Kidney glomerular epithelial cell (primary cell): ENCODE data around the gene SLC7A4.
"Not testable (repeated sequence)": the region's sequence is repeated elsewhere in the genome, so short reads cannot be mapped to it uniquely, and the experiment has no call there.

Experiments
- DNase-seq: peaks from one replicate; lab custom pipeline; 2025; lab: John Stamatoyannopoulos, UW

SLC7A4 gene

DNA sequence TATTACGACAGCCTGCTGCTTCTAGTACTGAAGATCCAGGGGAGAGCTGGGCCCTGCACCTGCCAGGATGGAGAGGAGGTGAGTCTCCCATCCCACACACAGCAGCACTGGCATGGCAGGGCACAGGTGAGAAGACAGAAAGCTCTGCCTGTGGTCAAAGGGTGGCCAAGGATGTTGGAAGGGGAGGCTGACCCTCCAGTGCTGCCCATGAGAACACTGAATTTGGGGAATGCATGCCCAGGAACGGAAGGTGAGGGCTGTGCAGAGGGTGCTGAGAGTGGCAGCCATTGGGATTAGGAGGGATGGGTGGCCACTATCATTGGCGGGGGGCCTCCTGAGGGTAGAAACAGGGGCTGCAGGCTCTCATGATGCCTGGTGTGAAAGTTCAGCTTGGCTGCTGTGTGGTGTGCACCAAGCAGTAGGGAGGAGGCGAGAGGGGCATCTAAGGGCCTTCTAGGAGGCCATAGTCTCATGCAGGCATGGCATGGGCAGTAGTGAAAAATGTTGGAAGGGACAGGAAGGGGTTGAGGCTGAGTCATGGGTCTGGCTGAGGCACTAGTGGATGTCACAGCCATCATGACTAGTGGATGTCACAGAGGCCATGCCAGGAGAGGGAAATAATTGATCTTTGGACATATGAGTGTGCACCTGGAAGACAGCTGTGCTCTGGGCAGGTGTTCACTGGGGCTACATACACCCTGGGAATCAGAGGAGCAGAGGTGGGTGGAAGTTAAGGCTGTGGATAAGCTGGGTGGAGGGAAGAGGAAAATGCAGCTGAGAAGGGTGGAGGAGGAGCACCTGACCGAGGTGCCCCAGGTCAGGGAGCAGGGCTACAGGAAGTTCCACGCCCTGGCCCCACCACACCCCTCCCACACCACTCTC is 10.9 kb upstream of the SLC7A4 start:
- DNase-seq, result no peak

GRCh38 chr22:21041937-21042336 is 9.6 kb upstream of the SLC7A4 start:
- DNase-seq, result no peak

DNA sequence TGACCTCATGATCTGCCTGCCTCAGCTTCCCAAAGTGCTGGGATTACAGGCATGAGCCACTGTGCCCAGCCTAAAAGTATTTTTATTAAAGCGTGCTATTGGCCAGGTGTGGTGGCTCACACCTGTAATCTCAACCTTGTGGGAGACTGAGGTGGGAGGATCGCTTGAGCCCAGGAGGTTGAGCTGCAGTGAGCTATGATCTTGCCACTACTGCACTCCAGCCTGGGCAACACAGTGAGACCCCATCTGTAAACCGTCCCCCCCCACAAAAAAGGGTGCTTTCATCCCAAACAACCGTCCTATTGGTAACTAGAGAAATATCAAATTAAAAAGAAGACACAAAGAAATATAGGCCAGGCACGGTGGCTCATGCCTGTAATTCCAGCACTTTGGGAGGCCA is 6.8 kb upstream of the SLC7A4 start:
- DNase-seq, result not testable (repeated sequence)

GRCh38 chr22:21038405-21038804 is 6.0 kb upstream of the SLC7A4 start:
- no peak for DNase-seq

DNA sequence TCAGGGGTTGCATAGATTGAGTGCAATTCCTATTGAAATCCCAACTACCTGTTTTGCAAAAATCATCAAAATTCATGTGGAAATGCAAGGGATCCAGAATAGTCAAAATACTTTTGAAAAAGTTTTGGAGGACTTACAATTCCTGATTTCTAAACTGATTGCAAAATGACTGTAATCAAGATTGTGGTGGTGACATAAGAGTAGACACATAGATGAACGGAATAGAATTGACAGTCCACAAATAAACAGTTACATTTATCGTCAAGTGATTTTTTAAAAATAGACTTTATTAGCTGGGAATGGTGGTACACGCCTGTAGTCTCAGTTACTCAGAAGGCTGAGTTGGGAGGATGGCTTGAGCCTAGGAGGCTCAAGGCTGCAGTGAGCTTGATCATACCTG is 2.6 kb upstream of the SLC7A4 start:
- no peak for DNase-seq

GRCh38 chr22:21033895-21034294 is 1.5 kb upstream of the SLC7A4 start:
- DNase-seq, result no peak

GRCh38 chr22:21032868-21033688 is 717 bp upstream of the SLC7A4 start:
- no peak for DNase-seq

- DNase-seq, result no peak
Observed at GRCh38 chr22:21031545-21032036, 770 bp downstream of the SLC7A4 start.

DNA sequence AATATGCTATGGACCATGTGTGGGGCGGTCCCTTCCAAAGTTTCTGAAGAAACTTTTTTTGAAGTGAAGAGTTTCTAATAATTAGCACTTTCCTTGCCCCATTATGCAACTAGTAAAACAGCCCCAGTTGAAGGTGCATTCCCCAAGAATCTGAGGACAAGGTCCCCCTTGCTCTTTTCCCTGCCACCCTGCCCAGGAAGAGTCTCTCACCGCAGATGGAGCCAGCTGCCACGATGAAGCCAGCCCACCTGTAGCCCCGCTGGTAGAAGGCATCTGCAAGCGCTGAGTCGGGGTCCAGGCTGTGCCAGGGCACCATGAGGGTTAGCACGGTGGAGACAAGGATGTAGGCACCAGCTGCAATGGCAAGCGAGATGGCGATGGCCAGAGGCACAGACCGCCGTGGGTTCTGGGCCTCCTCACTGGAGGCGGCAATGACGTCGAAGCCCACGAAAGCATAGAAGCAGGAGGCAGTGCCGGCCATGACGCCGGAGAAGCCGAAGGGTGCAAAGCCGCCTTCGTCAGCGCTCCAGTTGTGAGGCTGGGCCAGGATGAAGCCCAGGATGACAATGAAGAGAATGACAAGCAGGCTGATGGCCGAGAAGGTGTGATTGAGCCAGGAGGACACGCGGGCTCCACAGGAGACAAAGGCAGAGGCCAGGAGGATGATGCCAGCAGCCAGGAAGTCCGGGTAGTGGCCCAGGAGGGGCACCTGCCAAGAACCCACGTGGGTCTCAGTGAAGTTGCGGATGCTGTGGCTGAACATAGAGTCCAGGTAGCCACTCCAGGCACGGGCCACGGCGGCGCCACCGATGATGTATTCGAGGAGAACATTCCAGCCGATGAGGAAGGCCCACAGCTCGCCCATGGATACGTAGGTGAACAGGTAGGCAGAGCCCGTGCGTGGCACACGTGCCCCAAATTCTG is 1.5 kb downstream of the SLC7A4 start:
- DNase-seq, result no peak

DNA sequence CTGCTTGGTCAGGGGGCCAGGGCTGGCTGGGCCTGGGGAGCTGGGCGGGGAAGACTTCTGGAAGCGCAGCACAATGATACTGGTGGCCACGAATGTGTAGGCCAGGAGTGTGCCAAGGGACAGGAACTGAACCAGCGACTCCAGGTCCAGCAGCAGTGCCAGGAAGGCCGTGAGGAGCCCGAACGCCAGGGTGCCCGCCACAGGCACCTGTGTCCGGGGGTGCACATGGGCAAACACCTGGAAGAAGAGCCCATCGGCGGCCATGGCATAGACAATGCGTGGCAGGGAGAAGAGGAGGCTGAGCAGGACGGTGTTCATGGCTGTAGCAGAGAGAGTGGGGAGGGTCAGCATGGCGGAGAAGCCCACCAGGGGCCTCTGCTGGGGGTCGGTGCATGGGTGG is 2.3 kb downstream of the SLC7A4 start:
- DNase-seq, result no peak

- DNase-seq, result no peak
Observed at GRCh38 chr22:21029486-21030025, 2.8 kb downstream of the SLC7A4 start.

DNA sequence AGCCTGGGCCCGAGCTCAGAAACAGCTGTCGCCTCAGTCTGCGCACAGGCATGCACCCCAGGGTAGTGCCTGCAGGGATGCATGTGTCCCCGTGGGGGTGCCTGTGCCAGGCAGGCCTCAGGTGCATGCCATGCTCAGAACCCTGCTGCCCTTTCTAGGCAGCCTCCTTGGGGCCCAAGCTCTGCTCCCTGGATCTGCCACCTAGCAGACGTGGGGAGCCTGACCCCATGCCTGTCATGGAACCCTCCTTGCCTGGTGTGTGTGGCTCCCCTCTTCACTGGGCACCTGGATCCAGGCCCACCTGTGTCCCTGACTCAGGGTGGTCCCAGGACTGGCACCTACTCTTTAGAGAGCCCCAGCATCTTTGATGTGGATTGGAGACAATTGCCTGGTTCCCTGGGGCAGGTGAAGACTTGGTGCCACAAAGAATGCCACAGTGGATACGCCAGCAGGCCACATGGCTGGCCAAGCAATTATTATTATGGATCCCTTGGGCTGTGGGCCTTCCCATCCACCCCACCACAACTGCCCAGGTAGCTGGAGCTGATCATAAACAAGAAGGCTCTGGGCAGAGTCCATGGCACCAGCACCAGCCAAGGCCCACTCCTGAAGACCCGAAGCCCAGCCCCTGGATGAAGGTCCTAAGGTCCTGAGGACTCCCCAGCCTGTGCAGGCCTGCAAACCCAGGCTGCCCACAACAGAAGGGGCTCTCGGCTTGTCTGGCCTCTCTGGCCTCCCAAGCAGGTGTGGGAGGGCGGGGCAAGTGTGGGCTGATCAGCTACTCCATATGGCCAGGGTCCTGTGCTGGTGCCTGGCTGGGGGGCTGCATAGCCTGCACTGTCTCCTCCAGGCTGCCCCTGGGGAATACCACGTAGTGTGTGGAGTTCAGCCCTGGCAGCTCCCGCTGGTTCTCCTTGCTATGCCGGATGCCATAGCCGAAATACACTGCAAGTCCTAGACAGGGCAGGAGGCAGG is 3.8 kb downstream of the SLC7A4 start:
- no peak for DNase-seq

GRCh38 chr22:21026783-21027692 is 5.3 kb downstream of the SLC7A4 start:
- no peak for DNase-seq

- DNase-seq, result no peak
Observed at GRCh38 chr22:21025763-21026755, 6.3 kb downstream of the SLC7A4 start.

DNA sequence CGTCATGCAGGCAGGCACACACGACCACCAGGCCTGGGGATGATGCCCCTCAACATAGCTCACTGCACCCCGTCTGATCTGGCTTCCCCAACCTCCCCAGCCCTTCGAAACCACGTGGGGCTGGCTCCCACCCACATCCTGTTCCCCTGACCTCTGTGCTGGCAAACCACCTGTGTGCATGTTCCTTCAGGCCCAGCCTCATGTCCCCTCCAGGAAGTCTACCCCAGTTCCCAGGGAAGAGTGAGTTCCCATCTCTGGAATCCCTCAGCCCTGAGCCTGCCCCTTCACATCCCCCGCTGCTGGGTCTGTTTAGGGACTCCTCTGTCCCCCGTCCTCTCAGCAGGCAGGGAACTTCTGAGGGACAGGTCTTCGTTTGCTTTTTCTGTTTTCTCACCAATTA is 7.1 kb downstream of the SLC7A4 start:
- no peak for DNase-seq

DNA sequence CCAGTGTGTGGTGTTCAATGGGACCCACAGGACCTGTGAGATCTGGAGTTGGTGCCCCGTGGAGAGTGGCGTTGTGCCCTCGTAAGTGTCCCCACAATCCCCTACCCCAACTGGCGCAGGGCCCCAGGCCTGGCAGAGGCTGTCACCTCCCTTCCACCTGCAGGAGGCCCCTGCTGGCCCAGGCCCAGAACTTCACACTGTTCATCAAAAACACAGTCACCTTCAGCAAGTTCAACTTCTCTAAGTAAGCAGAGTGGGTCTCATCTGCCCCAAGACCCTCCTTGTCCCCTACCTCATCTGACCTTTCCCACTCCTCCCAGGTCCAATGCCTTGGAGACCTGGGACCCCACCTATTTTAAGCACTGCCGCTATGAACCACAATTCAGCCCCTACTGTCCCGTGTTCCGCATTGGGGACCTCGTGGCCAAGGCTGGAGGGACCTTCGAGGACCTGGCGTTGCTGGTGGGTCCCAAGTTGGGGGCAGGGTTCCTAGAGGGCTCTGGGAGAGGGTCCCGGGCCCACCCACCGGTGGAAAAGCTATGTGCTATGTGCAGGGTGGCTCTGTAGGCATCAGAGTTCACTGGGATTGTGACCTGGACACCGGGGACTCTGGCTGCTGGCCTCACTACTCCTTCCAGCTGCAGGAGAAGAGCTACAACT is 9.3 kb downstream of the SLC7A4 start:
- no peak for DNase-seq

GRCh38 chr22:21022507-21022906 is 9.9 kb downstream of the SLC7A4 start:
- no peak for DNase-seq
